ENCODE data around the gene DNAJC5. TPM values are rescaled to one million over a fixed set of nuclear protein-coding genes. Genes with fewer than 3 reads are reported as not detected.

DNAJC5 gene
- total RNA-seq, 1 donor from 2014 or later, result 57.9 TPM

DNA sequence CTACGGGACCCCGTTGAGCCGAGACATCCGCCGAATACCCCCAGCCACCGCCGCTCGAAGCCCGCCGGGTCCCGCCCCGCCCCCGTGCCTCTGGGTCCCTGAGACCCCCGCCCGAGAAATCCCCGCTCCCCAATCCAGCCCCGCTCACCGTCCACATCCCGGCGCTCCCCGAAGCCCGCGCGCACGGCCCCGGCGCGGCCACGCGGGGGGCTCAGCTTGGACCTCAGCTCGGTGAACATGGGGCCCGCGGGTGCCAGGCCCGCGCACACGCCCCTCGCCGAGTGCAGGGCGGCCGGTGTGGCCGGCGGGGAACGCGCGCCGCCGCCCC, 84.3 kb downstream of the DNAJC5 start:
- TF ChIP-seq, protein P1, sequence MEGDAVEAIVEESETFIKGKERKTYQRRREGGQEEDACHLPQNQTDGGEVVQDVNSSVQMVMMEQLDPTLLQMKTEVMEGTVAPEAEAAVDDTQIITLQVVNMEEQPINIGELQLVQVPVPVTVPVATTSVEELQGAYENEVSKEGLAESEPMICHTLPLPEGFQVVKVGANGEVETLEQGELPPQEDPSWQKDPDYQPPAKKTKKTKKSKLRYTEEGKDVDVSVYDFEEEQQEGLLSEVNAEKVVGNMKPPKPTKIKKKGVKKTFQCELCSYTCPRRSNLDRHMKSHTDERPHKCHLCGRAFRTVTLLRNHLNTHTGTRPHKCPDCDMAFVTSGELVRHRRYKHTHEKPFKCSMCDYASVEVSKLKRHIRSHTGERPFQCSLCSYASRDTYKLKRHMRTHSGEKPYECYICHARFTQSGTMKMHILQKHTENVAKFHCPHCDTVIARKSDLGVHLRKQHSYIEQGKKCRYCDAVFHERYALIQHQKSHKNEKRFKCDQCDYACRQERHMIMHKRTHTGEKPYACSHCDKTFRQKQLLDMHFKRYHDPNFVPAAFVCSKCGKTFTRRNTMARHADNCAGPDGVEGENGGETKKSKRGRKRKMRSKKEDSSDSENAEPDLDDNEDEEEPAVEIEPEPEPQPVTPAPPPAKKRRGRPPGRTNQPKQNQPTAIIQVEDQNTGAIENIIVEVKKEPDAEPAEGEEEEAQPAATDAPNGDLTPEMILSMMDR (IDR thresholded peaks at IDR 0.05; ENCODE audit: partially characterized antibody, unreplicated experiment), result no peak
- Mint-ChIP-seq H3K4me3 (ENCODE audit: unreplicated experiment) (peak overlapping the region; percentile 61), H3K27ac (ENCODE audit: unreplicated experiment) (no peak overlapping the region), H3K4me1 (ENCODE audit: low read depth, unreplicated experiment) (peaks cover 8% of the 10 kb centered on the region), H3K9me3 (ENCODE audit: unreplicated experiment) (peaks cover 7% of the 10 kb centered on the region), H3K27me3 (ENCODE audit: unreplicated experiment) (peaks cover 14% of the 10 kb centered on the region), H3K36me3 (ENCODE audit: unreplicated experiment) (no peaks in the 10 kb centered on the region)
- no peak for DNase-seq

DNA sequence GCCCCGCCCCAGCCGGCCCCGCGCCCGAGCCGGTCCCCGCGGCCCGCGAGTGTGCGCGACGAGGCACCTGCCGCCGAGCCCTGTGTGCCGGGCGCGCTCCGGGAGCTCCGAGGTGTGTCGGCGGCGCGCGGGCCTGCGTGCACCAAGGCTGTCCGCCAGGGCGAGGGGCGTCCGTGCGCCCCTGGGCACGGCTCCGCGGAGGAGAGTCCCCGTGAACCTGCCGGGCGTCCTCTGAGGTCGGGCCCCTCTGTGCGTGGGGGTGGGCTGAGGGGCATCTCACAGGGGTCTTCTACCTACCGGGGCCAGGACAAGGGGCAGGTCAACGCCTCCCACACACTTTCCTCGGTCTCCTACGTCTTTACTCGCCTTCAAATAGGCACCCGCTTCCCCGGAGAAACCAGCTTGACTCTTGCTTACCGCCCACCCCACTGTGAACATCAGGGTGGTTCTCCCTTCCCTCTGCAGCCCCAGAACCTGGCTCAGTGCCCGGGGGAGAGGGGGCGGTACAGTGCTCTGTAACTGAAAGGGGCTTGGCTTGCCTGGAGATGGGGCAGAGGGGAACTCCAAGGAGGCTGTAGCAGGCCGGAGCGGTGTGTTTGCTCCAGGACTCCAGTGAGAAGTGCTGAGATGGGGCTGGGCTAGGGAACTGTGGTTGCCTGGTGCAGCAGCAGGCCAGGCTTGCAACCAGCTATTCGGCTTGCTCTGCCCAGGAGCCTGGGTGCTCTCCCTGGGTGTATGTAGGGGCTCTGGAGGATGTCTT, 84.8 kb downstream of the DNAJC5 start, which contains the start of gene SAMD10:
Gene SAMD10 (minus strand): TSS at position 86 of the 760 bp plus-strand sequence. CDS start 175 bp downstream, outside the sequence.
- peak; percentile 62 for DNase-seq
- Mint-ChIP-seq H3K27ac (ENCODE audit: unreplicated experiment) (no peak within 1 kb of the TSS), H3K4me3 (ENCODE audit: unreplicated experiment) (peak within 1 kb of the TSS; percentile 94), H3K27me3 (ENCODE audit: unreplicated experiment) (peaks cover 14% of the 10 kb centered on the region), H3K9me3 (ENCODE audit: unreplicated experiment) (peaks cover 7% of the 10 kb centered on the region), H3K36me3 (ENCODE audit: unreplicated experiment) (no peaks in the 10 kb centered on the region), H3K4me1 (ENCODE audit: low read depth, unreplicated experiment) (peaks cover 8% of the 10 kb centered on the region)
- TF ChIP-seq, protein P1 (IDR thresholded peaks at IDR 0.05; ENCODE audit: partially characterized antibody, unreplicated experiment), result peak; percentile 12

DNA sequence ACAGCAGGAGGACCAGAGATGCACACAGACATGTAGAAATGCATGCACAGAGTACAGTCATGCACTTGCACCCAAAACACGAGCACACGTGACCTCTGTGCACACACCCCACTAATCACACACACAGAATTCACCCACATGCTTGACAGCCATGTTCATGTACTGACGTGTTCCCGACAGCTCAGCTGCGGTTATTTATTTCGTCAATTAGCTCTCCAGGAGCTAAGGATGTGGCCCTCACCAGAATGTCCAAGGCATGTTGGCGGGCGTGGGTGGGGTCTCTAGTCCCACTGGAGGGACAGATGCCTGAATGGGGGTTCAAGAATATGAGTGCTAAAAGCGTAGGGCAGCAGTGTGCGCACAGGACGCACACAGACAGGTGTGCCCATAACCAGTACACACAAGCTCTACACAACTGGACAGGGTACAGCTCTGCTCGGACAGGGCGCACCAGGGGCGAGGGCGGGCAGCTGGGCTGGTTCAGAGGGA, 85.4 kb downstream of the DNAJC5 start:
- no peak for DNase-seq
- H3K4me1 Mint-ChIP-seq (ENCODE audit: low read depth, unreplicated experiment), result peaks cover 8% of the 10 kb centered on the region
- H3K4me3 Mint-ChIP-seq (ENCODE audit: unreplicated experiment), result peak overlapping the region; percentile 94
- peaks cover 14% of the 10 kb centered on the region for H3K27me3 Mint-ChIP-seq (ENCODE audit: unreplicated experiment)
- no peak overlapping the region for H3K27ac Mint-ChIP-seq (ENCODE audit: unreplicated experiment)
- H3K9me3 Mint-ChIP-seq (ENCODE audit: unreplicated experiment), result peaks cover 4% of the 10 kb centered on the region
- TF ChIP-seq, protein P1 (IDR thresholded peaks at IDR 0.05; ENCODE audit: partially characterized antibody, unreplicated experiment), result no peak
- H3K36me3 Mint-ChIP-seq (ENCODE audit: unreplicated experiment), result no peaks in the 10 kb centered on the region

DNA sequence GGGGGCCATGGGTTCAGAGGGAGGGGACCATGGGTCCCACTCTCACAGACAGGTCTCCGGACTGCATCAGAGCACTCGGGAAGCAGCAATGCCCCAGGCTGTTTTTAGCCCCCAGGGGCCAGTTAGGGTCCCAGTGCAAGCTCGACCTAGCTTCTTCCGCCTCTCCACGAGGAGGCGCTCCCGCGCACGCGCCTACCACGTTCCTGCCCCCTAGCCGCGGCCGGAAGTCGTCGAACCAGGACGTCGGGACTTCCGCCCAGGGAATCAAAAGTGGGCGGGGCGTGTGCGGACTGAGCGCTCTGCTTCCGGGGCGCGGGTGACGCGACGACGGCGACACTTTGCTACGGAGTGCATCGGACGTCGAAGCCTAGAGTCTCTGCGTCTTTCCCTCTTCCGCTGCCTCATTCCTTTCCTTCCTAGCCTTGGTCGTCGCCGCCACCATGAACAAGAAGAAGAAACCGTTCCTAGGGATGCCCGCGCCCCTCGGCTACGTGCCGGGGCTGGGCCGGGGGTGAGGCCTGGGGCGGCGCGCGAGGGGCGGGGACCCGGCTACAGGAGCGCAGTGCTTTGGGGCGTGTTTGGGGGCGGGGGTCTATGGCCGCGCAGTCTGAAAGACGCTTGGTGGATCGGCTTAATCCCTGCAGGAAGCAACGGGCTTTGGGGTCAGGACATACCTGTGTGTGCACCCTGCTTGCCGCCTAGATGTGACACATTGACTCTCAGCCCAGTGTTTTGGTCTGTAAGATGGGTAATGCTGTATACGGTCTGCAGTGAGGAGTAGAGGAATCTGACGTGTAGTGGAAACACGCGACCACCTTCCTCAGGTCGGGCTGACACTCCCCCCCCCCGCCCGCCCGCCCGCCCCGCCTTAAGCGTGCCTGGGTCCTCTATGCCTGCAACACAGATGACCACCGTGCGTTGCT, 86.1 kb downstream of the DNAJC5 start, which contains the start of gene PRPF6:
Gene PRPF6 (plus strand): TSS at position 327 of the 923 bp plus-strand sequence. CDS start 114 bp downstream, at position 441.
- Mint-ChIP-seq H3K27ac (ENCODE audit: unreplicated experiment) (peak within 1 kb of the TSS; percentile 38), H3K4me3 (ENCODE audit: unreplicated experiment) (peak within 1 kb of the TSS; percentile 94), H3K36me3 (ENCODE audit: unreplicated experiment) (no peaks in the 10 kb centered on the region), H3K27me3 (ENCODE audit: unreplicated experiment) (peaks cover 12% of the 10 kb centered on the region), H3K9me3 (ENCODE audit: unreplicated experiment) (peaks cover 4% of the 10 kb centered on the region), H3K4me1 (ENCODE audit: low read depth, unreplicated experiment) (peaks cover 8% of the 10 kb centered on the region)
- DNase-seq, result peak; percentile 97
- TF ChIP-seq, protein P1 (IDR thresholded peaks at IDR 0.05; ENCODE audit: partially characterized antibody, unreplicated experiment), result peak; percentile 80
